Activated CD4-positive, alpha-beta T cell treated with anti-CD3 and anti-CD28 coated beads, Interleukin-2, Interleukin-6, amounts not matched to agents 100 ng/mL and 50 ng/mL, durations not matched to agents 16 hours and 8 hours (primary cell): ENCODE measurements around the gene CABLES1.

Experiments used
- DNase-seq: peaks from one replicate; pipeline ENCODE4 v3.0.0-alpha.2; 2020

CABLES1 gene

GRCh38 chr18:23114171-23114881 is 21.0 kb upstream of the CABLES1 start:
- no peak for DNase-seq

GRCh38 chr18:23114911-23115310 is 20.4 kb upstream of the CABLES1 start:
- DNase-seq: no peak

- DNase-seq: no peak
Measured at GRCh38 chr18:23115683-23116096, 19.6 kb upstream of the CABLES1 start.

GRCh38 chr18:23121133-23121532 is 14.2 kb upstream of the CABLES1 start:
- no peak for DNase-seq

GRCh38 chr18:23122334-23123229 is 12.7 kb upstream of the CABLES1 start:
- DNase-seq: no peak

- DNase-seq: no peak
Measured at GRCh38 chr18:23126376-23127056, 8.8 kb upstream of the CABLES1 start.

- no peak for DNase-seq
Measured at GRCh38 chr18:23127090-23127489, 8.2 kb upstream of the CABLES1 start.

- DNase-seq: no peak
Measured at GRCh38 chr18:23129355-23130002, 5.8 kb upstream of the CABLES1 start.

GRCh38 chr18:23131693-23132319 is 3.5 kb upstream of the CABLES1 start:
- DNase-seq: peak; percentile 82

- peak; percentile 51 for DNase-seq
Measured at GRCh38 chr18:23133860-23134779, 1.2 kb upstream of the CABLES1 start.

GRCh38 chr18:23135550-23136325 is 453 bp downstream of the CABLES1 start:
- peak; percentile 25 for DNase-seq

- no peak for DNase-seq
Measured at GRCh38 chr18:23136326-23137096, 1.2 kb downstream of the CABLES1 start.

- DNase-seq: no peak
Measured at GRCh38 chr18:23137097-23137635, 1.9 kb downstream of the CABLES1 start.

- DNase-seq: no peak
Measured at GRCh38 chr18:23137788-23138216, 2.5 kb downstream of the CABLES1 start.

GRCh38 chr18:23138471-23138870 is 3.2 kb downstream of the CABLES1 start:
- DNase-seq: no peak

GRCh38 chr18:23141104-23141999 is 6.1 kb downstream of the CABLES1 start:
- DNase-seq: no peak

GRCh38 chr18:23142251-23142929 is 7.1 kb downstream of the CABLES1 start:
- DNase-seq: no peak
